Globus pallidus (tissue), 1 donor: ENCODE data around the gene GNAL.
"Not testable (repeated sequence)": the region's sequence is repeated elsewhere in the genome, so short reads cannot be mapped to it uniquely, and the experiment has no call there.

ENCODE experiments used
- DNase-seq: peaks from one replicate; pipeline ENCODE4 v3.0.0-alpha.2; 2015; ENCODE audit warnings: low spot score

The GNAL gene

GRCh38 chr18:11669271-11669947, 19.7 kb upstream of the GNAL start:
- no peak for DNase-seq

DNA sequence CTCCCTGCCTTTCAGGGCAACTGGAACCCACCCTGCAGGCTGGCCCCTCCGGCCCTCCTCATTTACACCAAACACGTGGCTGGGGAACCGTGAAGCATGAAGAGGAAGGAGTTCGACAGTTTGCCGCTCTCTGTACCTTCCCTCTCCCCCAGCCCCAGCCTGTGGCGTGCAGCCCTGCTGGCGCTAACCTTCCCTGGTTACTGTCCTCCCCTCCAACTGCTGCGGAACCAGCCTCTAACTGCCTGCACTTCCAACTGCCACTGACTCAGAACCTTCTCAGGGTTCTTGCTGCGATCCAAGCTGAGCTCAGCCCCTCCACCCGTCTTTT, 19.2 kb upstream of the GNAL start:
- no peak for DNase-seq

DNA sequence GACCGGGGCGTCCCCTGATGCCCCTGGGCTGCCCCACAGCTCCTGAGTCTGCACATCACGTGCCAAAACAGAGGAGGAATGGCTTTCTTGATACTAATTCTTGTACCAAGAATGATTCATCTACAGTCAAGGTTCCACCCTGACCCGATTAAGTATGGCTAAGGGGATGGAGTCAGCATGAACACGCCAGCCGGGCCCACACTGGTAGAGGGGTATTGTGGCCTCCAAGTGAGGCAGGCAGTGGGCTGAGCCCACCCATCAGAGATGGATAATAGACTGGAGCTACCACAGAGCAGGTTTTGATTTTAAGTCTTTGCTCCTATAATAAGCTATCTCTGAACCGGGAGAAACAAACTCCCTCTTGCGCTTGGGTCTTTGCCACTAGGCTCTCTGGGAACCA, 17.9 kb upstream of the GNAL start:
- no peak for DNase-seq

DNA sequence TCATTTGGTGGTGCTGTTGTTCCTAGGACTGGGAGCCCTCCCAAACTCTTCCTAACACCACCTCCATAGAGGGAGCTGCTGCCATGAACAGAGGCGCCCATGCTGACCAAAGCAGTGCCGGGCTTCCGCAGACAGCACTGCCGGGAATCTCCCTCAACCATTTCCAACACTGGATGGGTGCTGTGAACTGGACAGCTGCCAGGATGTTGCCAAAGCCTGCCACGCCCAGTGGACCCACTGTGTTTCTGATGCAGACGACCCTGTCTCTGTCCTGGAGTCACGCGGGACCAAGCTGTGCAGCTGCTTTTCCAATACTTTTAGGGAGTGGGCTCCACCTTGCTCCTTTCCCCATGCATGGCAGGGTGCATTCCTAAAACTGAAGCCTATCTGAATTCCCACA, 16.9 kb upstream of the GNAL start:
- DNase-seq: no peak

DNA sequence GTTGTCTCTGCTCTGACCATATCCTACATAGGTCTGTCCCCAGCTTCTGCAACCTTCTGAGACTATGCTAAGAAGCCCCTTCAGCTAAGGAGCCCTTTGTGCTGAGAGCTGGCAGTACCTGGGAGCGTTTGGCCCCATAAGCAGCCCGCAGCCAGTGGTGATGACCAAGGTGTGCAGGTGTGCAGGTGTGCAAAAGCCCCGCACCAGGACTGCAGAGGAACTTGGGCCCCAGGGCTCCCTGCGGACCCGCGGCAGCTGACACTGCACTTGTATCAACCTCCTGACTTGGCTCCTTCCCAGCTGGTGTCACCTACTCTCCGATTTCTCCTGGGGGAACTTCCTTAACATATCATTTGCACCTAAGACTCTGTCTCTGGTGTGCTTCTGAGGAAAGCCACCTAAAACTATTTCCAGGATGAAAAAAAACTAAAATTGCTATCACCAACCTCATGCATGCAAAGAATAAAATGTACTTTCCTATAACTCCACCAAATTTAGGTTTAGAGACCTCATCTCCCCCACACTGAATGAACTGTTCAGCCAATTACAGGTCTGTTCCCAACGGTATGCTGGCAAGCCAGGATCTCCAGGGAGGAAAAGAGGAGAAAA, 16.1 kb upstream of the GNAL start:
- DNase-seq: no peak

GRCh38 chr18:11673560-11673959, 15.5 kb upstream of the GNAL start:
- no peak for DNase-seq

GRCh38 chr18:11674119-11674518, 14.9 kb upstream of the GNAL start:
- DNase-seq: no peak

DNA sequence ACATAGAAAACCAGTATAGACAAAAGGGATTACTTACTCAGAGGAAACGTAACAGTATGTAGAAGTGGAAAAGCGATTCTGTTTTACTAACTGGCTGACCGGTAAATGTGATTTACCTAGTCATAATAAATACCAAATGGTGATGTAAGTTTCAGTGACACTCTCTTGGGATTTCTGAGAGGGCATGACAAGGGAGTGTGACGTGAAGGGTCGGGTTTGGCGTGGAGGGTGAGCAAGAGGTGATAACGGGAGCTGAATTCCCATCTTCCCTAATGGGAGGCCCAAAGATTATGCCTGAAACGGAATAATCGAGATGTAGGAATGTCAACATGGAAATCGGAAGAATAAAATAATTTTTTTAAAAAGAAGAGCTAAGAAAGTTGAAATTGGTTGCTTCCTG, 12.7 kb upstream of the GNAL start:
- no peak for DNase-seq

DNA sequence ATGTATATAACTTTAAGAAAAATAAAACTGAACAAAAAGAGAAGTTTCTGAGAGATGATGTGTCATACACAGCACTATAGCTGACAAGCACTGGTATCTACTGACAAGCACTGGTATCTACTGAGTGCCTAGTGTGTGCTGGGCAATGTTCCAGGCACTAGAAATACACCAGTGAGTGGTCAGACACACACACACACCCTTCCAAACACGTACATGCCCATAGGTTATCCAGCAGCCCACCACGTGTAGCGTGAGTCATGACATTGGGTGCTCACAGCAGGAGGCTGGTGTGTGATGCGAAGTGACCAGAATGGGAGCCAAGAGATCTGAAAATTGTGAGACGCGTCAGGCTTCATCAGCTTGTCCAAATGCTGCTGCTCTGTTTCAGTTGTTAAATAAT, 12.2 kb upstream of the GNAL start:
- no peak for DNase-seq

DNA sequence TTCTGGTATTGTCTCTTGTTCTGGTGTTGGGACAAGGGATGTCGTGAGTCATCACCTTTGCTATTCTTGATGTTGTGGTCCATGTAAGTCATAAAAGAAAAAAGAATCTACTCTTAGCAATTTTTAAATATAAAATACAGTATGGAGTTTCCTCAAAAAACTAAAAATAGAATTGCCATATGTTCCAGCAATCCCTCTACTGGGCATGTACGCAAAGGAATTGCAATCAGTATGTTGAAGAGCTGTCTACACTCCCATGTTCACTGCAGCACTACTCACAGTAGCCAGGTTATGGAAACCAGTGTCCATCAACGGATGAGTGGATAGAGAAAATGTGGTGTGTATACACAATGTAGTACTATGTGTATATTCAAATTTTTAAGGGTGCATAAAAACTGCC, 10.9 kb upstream of the GNAL start:
- no peak for DNase-seq

DNA sequence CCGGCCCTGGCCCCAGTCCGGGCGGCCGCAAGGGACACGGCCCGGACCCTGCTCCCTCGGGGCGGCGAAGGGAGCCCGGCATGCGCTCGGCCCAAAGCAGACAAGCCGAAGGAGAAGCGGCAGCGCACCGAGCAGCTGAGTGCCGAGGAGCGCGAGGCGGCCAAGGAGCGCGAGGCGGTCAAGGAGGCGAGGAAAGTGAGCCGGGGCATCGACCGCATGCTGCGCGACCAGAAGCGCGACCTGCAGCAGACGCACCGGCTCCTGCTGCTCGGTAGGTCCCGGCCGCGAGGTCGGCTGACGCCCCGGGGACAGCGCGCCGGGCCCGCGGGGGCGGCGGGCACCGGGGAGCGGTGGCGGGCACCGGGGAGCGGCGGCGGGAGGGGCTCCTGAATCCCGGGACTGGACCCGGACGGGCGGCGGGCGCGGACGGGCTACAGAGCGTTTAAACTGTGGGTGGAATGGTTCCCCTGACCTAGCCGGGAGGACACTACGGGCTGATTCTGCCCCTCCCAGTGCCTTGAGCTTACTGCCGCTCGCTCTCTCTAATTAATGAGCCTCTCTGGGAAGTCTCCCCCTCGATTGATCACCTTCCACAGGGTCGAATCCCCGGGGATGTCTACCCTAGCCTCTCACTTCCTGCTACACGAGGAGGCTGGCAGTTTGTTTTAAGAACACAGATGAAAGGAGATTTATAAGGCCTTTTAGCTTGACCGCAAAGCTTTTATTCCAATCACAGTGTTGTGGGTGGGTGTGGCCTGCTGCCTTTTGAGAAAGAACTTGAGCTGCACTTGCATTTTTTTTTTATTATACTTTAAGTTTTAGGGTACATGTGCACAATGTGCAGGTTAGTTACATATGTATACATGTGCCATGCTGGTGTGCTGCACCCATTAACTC, 853 bp downstream of the GNAL start:
- no peak for DNase-seq

DNA sequence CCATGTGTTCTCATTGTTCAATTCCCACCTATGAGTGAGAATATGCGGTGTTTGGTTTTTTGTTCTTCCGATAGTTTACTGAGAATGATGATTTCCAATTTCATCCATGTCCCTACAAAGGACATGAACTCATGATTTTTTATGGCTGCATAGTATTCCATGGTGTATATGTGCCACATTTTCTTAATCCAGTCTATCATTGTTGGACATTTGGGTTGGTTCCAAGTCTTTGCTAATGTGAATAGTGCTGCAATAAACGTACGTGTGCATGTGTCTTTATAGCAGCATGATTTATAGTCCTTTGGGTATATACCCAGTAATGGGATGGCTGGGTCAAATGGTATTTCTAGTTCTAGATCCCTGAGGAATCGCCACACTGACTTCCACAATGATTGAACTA, 1.6 kb downstream of the GNAL start:
- DNase-seq: not testable (repeated sequence)

- DNase-seq: no peak
These were observed 6.7 kb downstream of the GNAL start for GRCh38 chr18:11695736-11696135.

DNA sequence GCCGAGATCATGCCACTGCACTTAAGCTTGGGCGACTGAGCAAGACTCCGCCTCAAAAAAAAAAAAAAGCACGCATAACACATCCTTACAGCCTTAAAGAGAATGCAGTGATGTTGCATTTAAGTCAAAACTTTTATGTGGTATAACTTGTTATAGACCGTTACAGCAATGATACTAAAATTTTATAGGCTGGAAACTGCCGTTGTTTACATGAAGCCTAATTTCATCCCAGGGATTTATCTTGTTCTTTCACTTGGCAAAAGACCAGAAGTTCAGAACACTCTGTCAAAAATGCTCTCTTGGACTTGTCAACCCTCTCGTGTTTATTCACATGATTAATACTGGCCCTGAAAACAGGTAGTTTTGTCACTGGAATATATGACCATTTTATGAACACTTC, 7.4 kb downstream of the GNAL start:
- DNase-seq: no peak

GRCh38 chr18:11700876-11701275, 11.8 kb downstream of the GNAL start:
- DNase-seq: no peak

GRCh38 chr18:11710578-11710977, 21.5 kb downstream of the GNAL start:
- no peak for DNase-seq

DNA sequence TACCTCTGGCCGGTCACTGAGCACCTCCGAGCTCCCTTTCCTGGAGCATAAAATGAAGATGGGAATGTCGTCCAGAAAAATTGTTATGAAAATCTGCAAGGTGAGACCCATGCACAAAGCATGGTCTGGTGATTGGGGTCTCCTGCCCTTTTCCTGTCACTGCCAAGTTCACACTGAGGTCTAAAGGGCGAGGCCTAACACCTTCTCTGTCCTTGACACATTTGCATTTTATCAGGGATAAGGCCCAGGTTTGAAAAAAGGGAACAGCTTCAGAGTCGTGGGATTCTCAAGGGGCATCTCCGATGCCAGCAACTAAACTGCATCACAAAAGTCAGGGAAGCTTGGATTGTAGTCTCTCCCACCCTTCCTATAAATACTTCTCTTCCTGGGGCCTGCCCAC, 24.7 kb downstream of the GNAL start:
- DNase-seq: no peak

DNA sequence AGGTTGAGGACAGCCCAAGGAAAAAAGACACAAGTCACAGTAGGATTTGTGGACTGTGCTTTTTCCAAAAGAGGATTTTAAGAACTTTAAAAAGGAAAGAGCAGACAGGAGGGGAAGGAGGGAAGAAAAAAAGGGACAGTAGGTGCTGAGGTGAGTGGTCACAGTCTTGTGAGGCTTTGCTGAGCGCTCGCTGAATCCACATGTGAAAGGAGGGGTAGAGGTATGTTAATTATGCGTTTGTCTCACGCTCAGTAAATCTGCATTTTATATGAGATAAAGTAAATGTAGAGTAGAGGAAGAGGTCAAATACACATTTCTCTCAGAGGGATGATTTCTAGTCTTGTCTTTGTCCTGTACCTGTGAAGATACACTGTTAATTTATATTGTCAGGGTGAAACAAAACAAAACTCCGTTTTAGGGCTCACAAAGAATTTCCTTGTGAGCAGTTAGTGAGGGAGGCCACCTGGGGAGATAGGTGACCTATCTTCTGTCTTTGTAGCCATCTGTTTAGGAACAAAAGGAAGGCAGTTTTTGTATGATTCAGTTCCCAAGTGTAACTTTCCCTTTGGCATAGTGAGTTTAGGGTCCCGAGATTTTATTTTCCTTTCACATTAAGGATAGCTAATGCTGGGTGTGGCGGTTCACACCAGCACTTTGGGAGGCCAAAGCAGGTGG, 25.3 kb downstream of the GNAL start:
- DNase-seq: no peak

GRCh38 chr18:11716767-11717315, 27.8 kb downstream of the GNAL start:
- DNase-seq: not testable (repeated sequence)

DNA sequence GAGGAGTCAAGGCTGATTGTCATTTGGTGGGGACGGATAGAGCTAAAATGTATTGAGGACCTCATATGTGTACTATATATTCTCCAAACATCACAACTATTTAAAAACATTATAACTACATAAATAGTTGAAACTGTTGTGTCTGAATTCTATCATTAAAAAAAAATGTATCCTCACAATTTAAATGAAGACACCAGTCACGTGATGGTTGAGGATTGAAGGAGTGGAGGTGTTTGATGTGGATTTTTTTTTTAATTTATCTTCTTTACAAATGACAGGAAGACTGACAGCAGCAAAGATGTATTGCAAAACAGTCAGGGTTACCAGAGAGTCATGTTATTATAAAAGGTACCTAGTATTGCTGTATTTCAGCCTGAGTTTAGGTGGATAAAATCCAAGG, 30.0 kb downstream of the GNAL start:
- no peak for DNase-seq

GRCh38 chr18:11719621-11720020, 30.6 kb downstream of the GNAL start:
- no peak for DNase-seq

DNA sequence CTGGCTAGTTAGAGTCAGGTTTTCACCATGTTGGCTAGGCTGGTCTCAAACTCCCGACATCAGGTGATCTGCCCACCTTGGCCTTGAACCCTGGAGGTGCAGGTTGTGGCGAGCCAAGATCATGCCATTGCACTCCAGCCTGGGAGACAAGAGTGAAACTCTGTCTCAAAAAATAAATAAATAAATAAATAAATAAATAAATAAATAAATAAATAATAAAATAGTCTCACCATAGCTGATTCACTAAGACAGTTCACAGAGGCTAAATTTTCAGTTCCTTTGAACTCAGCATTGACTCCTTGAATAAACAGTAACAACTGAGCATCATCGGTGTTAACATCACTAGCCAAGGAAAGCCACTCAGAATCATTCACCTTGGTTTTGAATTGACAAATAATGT, 32.7 kb downstream of the GNAL start:
- DNase-seq: no peak
